ENCODE data around the gene BMP7. TPM values are rescaled to one million over a fixed set of nuclear protein-coding genes. Genes with fewer than 3 reads are reported as not detected.

The BMP7 gene
- total and polyA plus RNA-seq, 10 donors = 0.26 to 1.5 (median 0.75) TPM; not detected in 1

GRCh38 chr20:57230247-57230646, 36.2 kb downstream of the BMP7 start:
- Histone ChIP-seq H3K27me3 (replicated peaks in 1 of 7) (peaks cover 0 to 33% (median 0%) of the 10 kb centered on the region in 7 donors), H3K27ac (no peak overlapping the region), H3K36me3 (no peaks in the 10 kb centered on the region), H3K9me3 (no peaks in the 10 kb centered on the region), H3K4me3 (no peak overlapping the region), H3K4me1 (no peaks in the 10 kb centered on the region)
- no peak for TF ChIP-seq CTCF (IDR thresholded peaks at IDR 0.05 in 8 of 11, conservative IDR thresholded peaks at IDR 0.05 in 3 of 11)
- 82 to 88% (median 85%) methylated on average over 7 to 8 of the region's 8 CpGs for WGBS, 5 donors
- intact Hi-C loops (cut with DNase I; ENCODE audit: low total_unique reads) = no loop called here
- DNase-seq = no peak

DNA sequence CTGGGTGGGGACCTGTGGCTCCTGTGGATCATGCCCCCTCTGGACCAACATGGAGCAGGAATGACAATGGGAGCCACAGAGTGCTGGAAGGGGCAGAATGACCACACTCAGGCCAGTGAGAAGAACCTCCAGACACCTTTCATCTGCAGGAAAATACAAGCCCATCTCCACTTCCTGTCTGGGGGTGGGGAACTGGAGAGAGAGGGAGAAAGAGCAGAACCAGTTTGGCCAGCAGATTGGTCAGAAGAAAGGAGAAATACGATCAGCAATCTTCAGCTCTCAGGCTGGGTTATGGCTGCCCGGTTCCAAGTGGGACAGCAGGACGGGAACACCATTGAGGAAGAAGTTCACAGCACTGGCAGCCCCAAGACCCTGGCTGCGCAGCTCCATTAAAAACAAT, 37.0 kb downstream of the BMP7 start:
- peaks cover 0 to 31% (median 0%) of the 10 kb centered on the region in 7 donors for H3K27me3 ChIP-seq (replicated peaks in 1 of 7)
- no peak overlapping the region for H3K4me3 ChIP-seq
- 48 to 59% (median 52%) methylated on average over 4 of the region's 4 CpGs for WGBS, 5 donors
- TF ChIP-seq CTCF (IDR thresholded peaks at IDR 0.05 in 8 of 11, conservative IDR thresholded peaks at IDR 0.05 in 3 of 11) (no peak), POLR2A (IDR thresholded peaks at IDR 0.05) (no peak), POLR2AphosphoS5 (IDR thresholded peaks at IDR 0.05) (no peak)
- H3K27ac ChIP-seq = no peak overlapping the region
- DNase-seq = no peak
- peaks cover 0 to 7% (median 0%) of the 10 kb centered on the region in 6 donors for H3K4me1 ChIP-seq
- intact Hi-C loops (cut with DNase I; ENCODE audit: low total_unique reads) = no loop called here
- no peaks in the 10 kb centered on the region for H3K36me3 ChIP-seq
- H3K9me3 ChIP-seq = no peaks in the 10 kb centered on the region

- intact Hi-C loops (cut with DNase I; ENCODE audit: low total_unique reads) = no loop called here
- Histone ChIP-seq H3K27me3 (replicated peaks in 1 of 7) (peaks cover 0 to 26% (median 0%) of the 10 kb centered on the region in 7 donors), H3K27ac (no peak overlapping the region), H3K36me3 (no peaks in the 10 kb centered on the region), H3K4me1 (peaks cover 0 to 23% (median 0%) of the 10 kb centered on the region in 6 donors), H3K9me3 (no peaks in the 10 kb centered on the region), H3K4me3 (no peak overlapping the region)
- TF ChIP-seq POLR2AphosphoS5 (IDR thresholded peaks at IDR 0.05) (no peak), CTCF (IDR thresholded peaks at IDR 0.05 in 8 of 11, conservative IDR thresholded peaks at IDR 0.05 in 3 of 11) (no peak), POLR2A (IDR thresholded peaks at IDR 0.05) (no peak)
- DNase-seq = no peak
- 71 to 90% (median 74%) methylated on average over 4 to 7 of the region's 7 CpGs for WGBS, 5 donors
Observed at GRCh38 chr20:57225830-57226229, 40.6 kb downstream of the BMP7 start.

- Histone ChIP-seq H3K27ac (peak overlapping the region in 1 of 8 donors; percentile 59), H3K36me3 (no peaks in the 10 kb centered on the region), H3K27me3 (replicated peaks in 1 of 7) (peaks cover 0 to 24% (median 0%) of the 10 kb centered on the region in 7 donors), H3K4me3 (no peak overlapping the region), H3K9me3 (no peaks in the 10 kb centered on the region), H3K4me1 (peaks cover 0 to 23% (median 0%) of the 10 kb centered on the region in 6 donors)
- no peak for DNase-seq
- WGBS, 5 donors = 62 to 71% (median 70%) methylated on average over 4 of the region's 4 CpGs
- TF ChIP-seq CTCF (IDR thresholded peaks at IDR 0.05 in 8 of 11, conservative IDR thresholded peaks at IDR 0.05 in 3 of 11) (no peak), POLR2AphosphoS5 (IDR thresholded peaks at IDR 0.05) (no peak), POLR2A (IDR thresholded peaks at IDR 0.05) (no peak)
- intact Hi-C loops (cut with DNase I; ENCODE audit: low total_unique reads) = no loop called here
Observed at GRCh38 chr20:57225197-57225733, 41.2 kb downstream of the BMP7 start.

Data from spleen (tissue), 11 donors.